Panc1 (cell line): ENCODE data around the gene PLXNC1.

ENCODE experiments used
- CTCF ChIP-seq: fragments of 450-650 bp; IDR thresholded peaks from 2 replicates; pipeline ENCODE4 v1.5.1; 2017; ENCODE audit warnings: mild to moderate bottlenecking
- POLR2AphosphoS5 ChIP-seq: IDR thresholded peaks from 2 replicates; pipeline ENCODE4 v1.6.1; 2012; ENCODE audit warnings: mild to moderate bottlenecking, low read depth, low read length, moderate library complexity
- REST ChIP-seq, 2 experiments: IDR thresholded peaks; 2 replicates each; pipeline ENCODE4 v1.6.1; 2011 to 2012; ENCODE audit warnings: low read depth in 2 of 2, control low read depth in 1 of 2, low read length in 1 of 2, mild to moderate bottlenecking in 1 of 2, moderate library complexity in 1 of 2; ENCODE audit not compliant: insufficient read depth in 1 of 2
- SIN3A ChIP-seq: IDR thresholded peaks from 2 replicates; pipeline ENCODE4 v1.6.1; 2012; ENCODE audit warnings: low read depth, mild to moderate bottlenecking, low read length, moderate library complexity, borderline replicate concordance; ENCODE audit not compliant: insufficient read depth

GRCh38 chr12:94167071-94167755 is 18.8 kb downstream of the PLXNC1 start:
- TF ChIP-seq REST (IDR thresholded peaks at IDR 0.05; ENCODE audit: insufficient read depth in 1 of 2, low read depth in 2 of 2, low read length in 1 of 2) (no peak), CTCF (no peak), POLR2AphosphoS5 (no peak), SIN3A (no peak)
